GM12801 (cell line): Measurements from ENCODE around the gene TSSK3.

Source experiments
- CTCF ChIP-seq: IDR thresholded peaks from one replicate; pipeline ENCODE4 v1.5.1; 2011; ENCODE audit warnings: control low read depth; ENCODE audit not compliant: insufficient read length; ENCODE audit errors: extremely low read depth

TSSK3 gene

GRCh38 chr1:32330558-32331151 lies 31.7 kb upstream of the TSSK3 start:
- TF ChIP-seq CTCF = no peak

GRCh38 chr1:32331549-32331948 lies 30.8 kb upstream of the TSSK3 start:
- TF ChIP-seq CTCF = no peak

DNA sequence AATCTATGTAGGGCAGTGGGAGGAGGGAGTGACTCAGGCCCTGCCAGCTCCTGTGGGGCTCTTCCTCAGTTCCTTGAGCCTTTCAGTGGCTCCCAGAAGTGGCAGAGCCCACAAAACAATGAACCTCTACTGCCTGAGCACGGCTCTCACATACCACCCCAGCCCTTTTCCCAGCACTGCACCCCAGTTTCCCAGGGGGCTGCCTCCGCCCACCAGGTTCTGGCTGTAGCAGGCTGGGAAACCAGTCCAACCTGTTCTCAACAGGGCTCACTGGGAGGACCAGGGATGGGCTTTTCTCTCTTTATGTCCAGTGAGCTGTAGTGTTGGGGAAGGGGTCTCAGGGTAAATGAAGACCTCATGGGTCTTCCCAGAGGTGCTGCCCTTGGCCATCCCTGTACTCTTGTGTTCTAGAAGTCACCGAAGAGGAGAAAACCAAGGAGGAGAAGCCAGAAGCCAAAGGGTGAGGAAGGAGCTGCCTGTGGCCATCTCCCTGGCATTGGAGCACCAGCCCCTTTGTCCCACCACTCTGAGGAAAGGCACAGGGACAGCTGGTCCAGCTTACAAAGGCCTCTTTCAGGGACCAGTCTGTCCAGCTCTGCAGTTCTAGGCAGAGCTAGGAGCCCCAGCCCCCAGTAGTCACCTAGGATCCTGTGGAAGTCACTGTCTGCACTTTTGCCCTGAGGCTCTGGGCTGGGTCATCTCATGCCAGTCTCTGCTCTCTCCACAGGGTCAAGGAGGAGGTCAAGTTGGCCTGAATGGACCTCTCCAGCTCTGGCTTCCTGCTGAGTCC lies 29.9 kb upstream of the TSSK3 start:
- no peak for TF ChIP-seq CTCF

DNA sequence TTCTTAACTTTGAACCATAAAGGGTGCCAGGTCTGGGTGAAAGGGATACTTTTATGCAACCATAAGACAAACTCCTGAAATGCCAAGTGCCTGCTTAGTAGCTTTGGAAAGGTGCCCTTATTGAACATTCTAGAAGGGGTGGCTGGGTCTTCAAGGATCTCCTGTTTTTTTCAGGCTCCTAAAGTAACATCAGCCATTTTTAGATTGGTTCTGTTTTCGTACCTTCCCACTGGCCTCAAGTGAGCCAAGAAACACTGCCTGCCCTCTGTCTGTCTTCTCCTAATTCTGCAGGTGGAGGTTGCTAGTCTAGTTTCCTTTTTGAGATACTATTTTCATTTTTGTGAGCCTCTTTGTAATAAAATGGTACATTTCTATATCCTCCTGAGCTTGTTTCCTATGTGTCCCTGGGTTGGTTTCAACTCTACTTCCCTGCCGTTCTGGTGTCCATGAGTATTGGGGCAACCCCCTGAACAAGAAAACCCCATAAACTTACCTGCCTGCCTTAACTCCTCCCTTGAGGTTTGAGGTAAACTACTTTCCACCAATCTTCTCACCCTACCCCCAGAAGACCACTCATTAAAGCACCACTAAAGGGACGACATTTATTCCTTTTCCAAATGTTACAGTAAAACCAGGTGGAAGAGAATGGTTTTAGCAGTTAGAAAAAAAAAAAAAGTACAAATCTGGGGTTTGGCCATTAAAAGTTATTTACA lies 28.9 kb upstream of the TSSK3 start:
- no peak for TF ChIP-seq CTCF

DNA sequence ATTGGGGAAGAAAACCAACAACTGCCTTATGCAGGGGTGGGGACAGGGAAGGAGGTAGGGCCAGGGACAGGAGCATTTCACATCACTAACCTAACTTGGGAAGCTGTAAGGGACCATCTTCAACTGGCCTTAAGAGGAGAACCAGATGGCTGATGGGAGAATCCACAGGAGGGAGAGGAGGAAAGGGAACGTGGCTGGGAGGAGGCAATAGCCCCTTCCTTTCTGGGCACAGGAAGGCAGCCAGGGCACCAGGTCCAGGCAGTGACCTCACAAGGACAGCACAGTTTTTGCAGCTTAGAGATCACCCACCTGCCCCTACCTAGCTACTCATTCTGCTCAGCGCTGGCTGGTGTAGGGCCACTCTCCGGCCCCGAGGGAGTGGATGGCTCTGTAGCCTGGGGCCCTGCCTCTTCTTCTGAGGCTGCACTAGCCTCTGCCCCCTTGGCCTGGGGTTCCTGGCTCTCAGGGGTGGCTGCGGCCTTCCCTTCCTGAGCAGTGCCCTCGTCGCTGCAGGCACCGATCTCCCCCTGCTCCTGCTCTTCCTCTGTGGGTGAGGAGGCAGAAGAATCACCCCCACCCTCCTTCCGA lies 28.0 kb upstream of the TSSK3 start:
- TF ChIP-seq CTCF = no peak

GRCh38 chr1:32334864-32335534 lies 27.3 kb upstream of the TSSK3 start:
- TF ChIP-seq CTCF = no peak

DNA sequence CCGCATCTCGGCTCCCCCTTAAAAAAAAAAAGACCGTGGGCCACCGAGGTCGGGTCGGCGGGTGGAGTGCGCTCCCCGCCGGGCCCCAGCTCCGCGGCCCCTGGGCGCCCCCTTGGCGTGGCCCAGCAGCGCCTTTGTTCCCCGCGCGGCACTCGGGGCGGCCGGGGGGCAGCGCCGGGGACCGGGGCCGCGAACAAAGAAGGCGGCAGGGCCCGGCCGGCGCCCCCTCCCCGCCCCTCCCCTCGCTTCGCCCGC lies 26.9 kb upstream of the TSSK3 start:
- no peak for TF ChIP-seq CTCF
